GM18870 (cell line): ENCODE measurements around the gene SIN3B.

Source experiments
- ATAC-seq: cut with Tn5 transposase; IDR thresholded peaks from one replicate; pipeline ENCODE4 v1.9.1; 2021; ENCODE audit warnings: moderate library complexity; ENCODE audit not compliant: unreplicated experiment

SIN3B gene

DNA sequence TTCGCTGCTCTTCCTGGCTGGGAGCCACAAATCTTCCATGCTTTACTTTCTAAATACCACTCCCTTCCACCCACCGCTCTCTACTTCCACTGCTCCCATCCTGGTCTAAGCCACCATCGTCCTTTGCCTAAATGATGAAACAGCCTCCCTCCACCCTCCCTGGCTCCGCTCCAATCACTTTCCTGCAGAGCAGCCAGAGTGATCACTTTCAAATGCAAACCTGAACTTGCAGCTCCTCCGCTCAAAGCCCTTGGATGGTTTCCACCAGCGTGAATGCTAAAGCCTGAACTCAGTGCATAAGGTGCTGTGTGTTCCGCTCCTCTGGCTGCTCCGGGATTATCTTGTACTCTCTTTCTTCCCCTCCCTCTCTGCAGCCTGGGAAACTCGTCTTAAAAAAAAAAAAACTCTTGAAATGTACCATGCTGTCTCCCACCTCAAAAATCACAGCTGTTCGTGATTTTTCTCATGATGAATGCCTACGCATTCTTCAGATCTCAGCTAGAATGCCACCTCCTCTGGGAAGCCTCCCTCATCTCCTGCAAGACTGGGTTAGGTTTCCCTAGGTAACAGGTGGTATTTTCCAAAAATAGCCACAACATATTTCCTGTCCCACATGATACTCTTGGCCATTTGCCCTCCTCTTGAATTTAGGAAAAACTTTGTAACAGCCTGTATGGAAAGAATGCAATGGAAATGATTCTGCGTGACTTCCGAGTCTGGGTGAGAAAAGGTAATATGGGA lies 3.7 kb upstream of the SIN3B start:
- ATAC-seq: no peak

DNA sequence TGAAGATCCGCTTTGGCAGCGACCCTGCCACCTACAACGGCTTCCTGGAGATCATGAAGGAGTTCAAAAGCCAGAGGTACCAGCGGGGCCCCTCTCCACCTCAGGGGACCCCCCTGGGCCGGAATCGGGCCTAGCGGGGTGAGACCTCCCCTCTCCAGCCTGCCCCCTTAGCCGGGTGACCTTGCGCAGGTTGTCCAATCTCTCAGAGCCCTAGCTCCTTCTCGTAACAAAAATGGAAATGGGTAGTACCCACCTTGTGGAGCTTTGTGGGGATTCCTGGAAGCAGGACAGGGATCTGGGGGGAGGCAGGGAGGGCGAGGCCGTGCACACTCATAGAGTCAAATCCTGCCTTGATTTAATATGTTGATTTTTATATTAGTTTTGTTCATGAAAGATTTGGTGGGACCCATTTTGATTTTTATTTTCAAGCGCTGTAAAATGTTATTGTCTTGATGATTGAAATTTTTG lies 658 bp downstream of the SIN3B start:
- ATAC-seq: no peak

DNA sequence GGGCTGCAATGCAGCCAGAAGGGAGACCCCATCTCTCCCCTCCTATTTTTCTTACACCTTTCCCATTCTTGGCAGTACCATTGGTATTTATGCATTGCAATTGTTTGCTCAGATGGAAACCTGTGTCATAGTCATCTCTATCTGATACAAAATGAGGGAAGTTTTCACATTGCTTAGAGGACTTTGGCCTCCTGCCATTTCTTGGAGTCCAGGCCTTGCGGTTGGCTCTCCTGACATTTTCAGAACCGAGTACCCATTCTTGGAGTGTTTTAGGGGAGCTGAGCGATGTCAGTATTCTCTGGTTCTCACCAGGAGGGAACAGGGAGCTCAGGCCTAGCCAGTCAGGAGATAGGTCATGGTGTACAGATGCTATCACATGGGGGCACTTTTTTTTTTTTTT lies 1.5 kb downstream of the SIN3B start:
- no peak for ATAC-seq

DNA sequence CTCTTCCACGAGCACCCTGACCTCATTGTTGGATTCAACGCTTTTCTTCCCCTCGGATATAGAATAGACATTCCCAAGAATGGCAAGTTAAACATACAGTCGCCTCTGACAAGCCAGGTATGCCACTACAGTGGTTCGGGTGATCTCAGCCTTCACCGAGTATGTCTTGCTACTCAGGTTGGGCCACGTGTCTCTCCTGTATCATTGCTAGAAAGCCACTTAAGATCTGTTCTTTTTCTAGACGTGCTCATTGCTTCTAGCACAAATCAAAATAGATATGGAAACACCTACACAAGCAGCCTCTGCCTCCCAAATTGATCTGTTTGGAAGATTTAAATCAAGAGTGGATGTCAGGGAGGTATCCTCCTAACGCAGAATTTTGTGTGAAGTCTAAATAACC lies 2.3 kb downstream of the SIN3B start:
- ATAC-seq: no peak

DNA sequence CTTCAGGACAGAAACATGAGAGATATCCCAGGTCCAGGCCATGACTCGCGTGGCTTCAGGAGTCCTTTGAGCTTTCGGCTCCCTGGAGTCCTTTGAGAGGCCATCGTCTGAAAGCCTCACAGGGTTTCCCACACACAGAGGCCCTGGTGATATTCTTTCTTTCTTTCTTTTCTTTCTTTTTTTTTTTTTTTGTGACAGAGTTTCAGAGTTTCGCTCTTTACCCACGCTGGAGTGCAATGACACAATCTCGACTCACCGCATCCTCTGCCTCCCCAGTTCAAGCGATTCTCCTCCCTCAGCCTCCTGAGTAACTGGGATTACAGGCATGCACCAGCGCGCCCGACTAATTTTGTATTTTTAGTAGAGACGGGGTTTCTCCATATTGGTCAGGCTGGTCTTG lies 5.5 kb downstream of the SIN3B start:
- ATAC-seq: no peak

DNA sequence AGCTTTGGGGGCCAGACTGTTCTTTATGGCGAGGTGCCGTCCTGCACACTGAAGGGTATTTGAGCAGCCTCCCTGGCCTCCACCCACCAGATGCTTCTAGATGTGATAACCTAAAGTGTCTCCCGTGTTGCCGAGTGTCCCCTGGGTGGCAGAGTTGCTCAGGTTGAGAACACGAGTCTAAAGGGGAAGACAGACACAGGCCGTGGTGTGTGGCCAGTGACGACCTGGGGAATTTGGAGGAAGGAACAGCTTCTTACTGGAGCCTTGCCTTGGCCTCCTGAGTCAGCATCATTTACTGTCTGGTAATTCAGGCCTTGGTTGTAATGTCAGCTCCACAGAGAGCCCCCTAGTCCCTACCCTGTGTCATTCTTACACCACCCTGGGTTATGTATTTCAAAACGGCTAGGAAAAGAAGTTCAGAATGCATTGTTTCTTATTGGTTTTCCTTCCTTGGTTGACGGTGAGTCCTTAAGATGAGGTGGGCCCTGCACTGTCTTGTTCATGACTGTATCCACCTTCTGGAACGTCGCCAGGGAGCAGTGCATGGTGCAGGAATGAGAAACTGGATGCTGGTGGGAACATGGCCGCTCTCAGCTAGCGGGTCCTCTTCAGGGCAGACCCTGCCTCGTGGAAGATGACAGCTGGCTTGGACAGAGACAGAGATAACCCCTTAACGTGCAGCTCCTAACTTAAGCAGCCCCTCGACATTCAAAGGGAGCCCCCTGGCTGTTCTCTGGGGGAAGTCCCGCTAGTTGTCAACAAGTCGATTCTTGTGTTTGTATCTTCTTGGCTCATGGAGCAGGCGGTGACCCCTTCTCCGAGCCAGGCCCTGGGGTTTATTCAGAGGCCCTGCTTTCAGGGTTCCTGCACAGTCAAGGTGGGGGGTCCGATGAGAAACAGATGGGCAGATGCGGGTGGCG lies 7.2 kb downstream of the SIN3B start:
- no peak for ATAC-seq

DNA sequence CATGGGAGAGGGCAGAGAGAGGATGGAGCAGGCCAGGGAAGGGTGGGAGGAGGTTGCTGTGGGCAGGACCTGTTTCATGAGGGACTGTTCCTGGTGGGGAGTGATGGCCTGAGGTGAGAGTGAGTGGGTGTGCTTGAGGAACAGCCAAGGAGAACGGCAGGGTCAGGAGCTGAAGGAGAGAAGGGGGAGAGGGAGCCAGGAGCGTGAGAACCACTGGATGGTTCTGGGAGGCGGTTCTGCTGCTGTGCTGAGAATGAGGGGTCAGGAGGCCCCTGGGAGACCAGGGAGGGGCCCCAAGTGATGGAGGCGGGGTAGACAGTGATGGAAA lies 7.8 kb downstream of the SIN3B start:
- no peak for ATAC-seq

DNA sequence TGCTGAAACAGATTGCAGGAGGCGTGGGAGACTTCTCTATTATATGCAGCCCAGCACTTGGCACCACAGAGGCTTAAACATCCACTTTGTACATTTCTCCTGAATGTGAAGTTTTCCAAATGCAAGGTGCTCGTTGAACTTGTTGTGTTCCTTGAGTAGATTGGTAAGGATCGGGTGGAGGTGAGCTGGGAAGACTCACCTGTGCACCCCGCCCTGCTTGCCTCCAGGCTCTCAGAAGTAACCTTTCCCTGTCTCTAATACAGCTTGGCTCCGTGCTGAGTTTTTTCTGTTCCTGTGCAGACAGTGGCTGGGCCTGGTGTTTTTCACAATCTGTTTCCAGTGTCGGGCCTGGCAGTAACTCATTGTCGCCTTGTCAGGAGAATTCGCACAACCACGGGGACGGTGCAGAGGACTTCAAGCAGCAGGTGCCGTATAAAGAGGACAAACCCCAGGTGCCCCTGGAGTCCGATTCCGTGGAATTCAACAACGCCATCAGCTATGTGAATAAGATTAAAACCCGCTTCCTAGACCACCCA lies 12.3 kb downstream of the SIN3B start:
- ATAC-seq: no peak

DNA sequence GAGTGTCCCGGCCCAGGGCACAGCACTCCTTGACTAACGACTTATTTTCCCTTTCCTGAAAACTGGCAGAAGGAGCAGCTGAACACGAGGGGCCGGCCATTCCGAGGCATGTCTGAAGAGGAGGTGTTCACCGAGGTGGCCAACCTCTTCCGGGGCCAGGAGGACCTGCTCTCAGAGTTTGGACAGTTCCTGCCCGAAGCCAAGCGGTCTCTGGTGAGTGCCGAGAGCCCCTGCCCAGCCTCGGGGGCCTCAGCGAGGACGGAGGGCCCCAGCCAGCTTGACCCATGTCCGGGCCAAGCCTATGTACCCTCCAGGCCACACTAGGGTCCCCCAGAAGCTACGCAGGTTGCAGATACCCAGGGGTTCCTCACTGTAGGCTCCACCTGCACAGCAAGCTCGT lies 17.7 kb downstream of the SIN3B start:
- ATAC-seq: no peak

DNA sequence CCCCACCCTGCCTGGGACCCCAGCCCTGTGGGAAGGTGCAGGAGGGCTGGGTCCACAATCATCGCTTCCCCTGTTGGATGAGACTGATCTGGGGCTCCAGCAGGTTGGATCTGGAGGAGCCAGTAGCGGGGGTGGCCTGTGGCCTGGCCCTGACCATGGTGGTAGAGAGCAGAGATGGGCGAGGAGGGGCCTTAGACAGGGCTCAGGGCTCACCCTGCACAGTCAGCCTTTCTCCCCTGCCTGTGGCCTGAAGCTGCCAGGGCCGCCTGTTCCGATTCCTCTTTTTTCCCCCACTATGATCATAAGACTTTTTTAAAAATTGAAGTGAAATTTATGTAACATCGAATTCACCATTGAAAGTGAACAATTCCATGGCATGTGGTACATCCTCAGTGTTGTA lies 18.2 kb downstream of the SIN3B start:
- no peak for ATAC-seq

DNA sequence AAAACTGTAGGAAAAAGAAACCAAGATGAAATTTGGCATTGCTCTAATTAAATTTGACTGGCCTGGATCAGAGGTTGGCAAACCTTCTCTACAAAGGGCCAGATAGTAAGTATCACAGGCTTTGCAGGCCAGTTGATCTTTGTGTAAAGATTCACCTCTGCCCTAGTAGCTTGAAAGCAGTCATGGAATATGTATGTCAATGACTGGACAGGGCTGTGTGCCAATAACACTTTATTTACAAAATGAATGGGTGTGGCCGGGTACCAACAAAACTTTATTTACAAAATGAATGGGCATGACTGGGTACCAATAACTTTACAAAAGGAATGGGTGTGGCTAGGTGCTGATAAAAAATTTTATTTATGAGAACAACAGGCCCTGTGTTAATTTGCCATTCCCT lies 20.0 kb downstream of the SIN3B start:
- no peak for ATAC-seq

DNA sequence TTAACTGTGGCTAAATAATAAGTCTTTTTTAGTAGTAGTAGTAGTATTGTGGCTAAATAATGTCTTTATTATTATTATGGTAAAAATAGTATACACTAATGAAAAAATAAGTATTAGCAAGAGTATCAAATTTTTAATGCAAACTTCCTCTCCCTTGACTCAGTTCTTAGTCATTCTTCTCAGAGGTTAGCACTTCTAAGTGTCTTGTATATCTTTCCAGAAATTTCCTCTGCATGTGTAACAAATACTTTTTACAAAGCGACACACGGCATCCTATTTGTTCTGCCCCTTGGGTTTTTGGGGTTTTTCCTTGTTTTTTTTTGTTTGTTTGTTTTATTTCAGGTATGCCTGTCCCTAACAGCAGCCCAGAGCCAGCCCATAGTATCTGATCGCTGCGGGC lies 20.9 kb downstream of the SIN3B start:
- ATAC-seq: no peak

DNA sequence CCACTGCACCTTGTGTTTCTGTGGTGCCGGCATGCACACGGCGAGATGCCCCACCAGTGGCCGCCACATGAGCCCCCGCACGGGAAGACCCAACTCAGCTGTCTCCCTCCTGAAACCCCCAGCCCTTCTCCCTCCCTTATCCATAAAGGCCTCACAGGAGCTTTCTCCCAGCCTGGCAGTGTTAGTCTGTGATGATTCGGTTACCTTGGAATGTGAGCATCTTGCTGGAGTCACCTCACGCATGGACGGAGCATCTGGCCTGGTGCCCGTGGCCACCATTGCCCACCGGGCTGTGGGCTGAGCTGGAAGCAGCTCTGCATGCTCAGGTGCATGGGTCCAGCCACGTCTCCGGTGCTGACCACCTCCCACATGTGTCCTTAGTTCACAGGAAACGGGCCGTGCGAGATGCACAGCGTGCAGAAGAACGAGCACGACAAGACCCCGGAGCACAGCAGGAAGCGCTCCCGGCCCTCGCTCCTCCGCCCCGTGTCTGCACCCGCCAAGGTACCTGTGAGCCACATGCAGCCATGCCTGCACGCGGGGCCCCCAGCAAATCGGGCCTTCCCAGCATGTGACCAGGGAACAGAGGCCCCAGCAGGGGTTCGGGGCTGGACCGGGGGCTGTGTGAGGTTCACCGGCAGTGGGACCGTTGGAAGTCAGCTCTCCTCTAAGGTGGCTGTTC lies 22.0 kb downstream of the SIN3B start:
- no peak for ATAC-seq

DNA sequence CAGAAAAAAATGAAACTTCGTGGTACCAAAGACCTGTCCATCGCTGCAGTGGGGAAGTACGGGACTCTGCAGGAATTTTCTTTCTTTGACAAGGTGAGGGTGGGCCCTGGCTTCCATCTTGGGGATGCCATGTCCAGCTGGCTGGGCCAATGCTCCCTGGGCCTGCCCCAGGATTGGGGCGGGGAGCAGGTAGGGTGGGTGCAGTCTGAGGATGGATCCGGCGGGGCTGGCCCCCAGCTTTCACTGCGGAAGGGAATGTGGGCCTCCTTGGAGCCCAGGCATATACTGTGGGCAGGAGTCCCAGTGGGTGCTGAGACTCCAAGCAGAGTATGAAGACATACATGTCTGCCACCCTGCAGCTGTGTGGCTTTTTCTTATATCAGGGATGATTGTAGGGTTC lies 23.9 kb downstream of the SIN3B start:
- no peak for ATAC-seq

DNA sequence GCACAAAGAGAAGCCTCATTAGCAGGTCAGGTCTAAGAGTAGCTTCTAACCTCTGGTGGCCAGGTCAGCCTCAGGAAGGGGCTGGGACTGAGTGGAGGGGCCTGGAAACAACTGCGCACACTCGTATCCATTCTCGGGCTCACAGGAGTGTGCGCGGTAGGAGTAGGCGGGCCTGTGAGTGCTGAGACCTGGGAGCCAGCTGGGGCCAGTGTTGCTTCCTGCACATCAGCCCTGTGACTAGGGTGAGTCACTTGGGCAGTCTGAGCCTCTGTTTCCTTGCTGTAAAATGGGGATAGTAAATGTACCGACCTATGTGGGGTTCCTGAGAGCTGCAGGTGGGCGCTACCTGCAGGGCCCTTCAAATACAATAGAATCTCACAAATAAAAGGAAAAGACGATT lies 26.9 kb downstream of the SIN3B start:
- ATAC-seq: no peak

DNA sequence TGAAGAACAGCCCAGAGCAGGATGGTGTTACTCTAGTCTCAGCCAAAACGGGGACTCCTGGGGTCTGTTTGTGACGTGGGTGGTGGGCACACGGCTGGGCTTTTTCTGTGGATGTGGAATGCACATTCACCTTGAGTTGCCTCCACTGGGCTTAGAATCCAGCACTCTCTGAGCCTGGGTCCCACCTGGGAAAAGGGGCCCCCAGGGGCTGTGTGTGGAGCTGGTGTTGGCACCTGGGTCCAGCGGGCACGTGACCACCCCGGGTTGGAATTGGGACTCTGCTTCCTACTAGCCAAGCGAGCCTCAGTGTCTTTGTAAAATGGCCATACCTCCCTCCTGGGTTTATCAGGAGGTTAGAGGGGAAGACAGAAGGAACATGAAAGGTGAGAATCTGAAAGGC lies 30.4 kb downstream of the SIN3B start:
- ATAC-seq: no peak

DNA sequence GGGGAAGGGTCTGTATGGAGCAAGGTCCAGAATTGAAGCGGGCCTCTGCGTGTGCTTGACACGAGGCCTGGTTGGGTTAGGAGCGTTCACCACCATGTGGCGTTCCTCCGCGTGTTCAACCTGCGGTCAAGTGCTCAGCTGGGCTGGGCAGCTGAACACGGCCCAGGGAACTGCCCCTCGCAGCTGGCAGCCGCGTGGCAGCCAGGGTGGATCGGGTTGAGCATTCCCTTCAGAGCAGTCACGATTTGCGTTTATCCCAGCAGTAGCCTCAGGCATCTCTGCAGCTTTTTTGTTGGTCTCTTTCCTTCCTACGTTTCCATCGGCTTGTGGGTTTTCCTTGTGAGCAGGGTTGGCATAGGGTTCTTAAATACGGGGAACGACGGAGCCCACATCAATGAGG lies 30.9 kb downstream of the SIN3B start:
- ATAC-seq: no peak

DNA sequence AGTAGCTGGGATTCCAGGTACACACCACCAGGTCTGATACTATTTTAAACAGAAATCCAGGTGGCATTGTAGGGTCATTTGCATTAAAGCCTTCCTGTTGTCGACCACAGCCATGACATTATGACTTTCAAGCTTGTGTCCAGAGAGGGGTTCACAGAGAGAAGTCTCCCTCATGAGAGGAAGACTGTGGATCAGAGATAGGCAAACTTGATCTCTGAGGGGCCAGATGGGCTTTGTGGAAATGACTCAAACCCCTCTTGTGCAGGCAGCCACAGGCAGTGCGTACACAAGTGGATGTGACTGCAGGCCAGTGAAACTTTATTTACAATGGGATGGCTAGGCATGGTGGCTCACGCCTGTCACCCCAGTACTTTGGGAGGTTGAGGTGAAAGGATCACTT lies 31.8 kb downstream of the SIN3B start:
- ATAC-seq: no peak

DNA sequence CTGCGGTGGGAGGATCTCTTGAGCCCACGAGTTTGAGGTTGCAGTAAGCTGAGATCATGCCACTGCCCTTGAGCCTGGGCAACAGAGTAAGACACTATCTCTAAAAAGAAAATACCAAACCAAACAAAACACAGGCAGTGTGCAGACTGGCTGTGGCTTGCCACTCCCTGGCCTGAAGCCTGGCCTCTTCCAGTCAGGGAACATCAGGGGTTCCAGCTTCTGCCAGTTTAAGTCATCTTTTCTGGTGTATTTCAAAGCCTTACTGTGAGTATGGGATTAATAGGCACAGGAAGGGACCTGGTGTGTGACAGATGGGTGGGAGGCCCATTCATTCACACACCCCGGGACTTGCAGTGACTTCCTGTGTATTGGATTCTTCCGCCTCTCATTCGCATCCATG lies 32.6 kb downstream of the SIN3B start:
- ATAC-seq: no peak

DNA sequence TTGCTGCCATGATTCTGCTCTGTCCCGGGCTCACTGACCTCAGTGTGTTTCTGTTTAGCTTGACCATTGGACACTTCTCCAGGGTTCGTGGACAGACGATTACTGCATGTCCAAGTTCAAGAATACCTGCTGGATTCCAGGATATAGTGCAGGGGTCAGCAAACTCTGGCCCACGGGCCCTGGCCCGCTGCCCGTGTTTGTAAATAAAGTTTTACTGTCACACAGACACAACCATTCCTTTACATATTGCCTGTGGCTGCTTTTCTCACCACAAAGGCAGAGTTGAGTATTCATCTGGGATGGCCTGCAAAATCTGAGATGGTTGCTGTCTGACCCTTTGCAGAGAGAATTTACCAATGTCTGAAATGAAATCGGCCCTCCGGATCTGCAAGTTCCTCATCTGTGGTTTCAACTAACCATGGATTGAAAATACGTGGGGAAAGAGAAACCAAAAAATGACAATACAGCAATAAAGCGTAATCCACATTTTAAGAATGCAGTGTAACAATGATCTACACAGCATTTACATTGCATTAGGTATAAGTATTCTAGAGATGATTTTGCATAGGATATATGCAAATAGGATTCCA lies 33.7 kb downstream of the SIN3B start:
- no peak for ATAC-seq

DNA sequence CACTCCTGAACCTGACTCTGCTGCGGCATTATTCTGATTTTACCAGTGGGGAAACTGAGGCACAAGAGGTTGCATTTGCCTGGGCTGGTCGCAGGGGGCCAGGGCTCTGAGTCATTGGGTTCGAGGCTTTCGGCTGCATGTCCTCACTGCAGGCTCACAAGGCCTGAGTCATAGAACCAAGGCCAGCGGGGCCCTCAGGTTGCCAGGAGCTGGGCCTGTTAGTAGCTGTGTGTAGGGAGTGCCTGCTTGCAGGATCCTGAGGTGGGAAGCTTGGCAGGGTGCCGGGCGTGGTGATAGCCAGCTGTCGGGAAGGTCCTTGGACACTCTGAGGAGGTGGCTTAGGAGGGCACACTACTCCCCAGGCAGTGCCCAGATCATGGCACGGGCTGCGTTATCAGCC lies 38.0 kb downstream of the SIN3B start:
- no peak for ATAC-seq
